GM10266 (cell line): ENCODE measurements around the gene GPC1.

Experiments used
- DNase-seq: peaks from one replicate; pipeline ENCODE4 v3.0.0; 2012; ENCODE audit errors: extremely low spot score
- TF ChIP-seq, protein P1 (sequence below): IDR thresholded peaks from 2 replicates; pipeline ENCODE4 v1.5.1; 2012; ENCODE audit warnings: mild to moderate bottlenecking, low read depth; ENCODE audit not compliant: control insufficient read depth, insufficient read depth; ENCODE audit errors: missing control alignments

Gene GPC1

DNA sequence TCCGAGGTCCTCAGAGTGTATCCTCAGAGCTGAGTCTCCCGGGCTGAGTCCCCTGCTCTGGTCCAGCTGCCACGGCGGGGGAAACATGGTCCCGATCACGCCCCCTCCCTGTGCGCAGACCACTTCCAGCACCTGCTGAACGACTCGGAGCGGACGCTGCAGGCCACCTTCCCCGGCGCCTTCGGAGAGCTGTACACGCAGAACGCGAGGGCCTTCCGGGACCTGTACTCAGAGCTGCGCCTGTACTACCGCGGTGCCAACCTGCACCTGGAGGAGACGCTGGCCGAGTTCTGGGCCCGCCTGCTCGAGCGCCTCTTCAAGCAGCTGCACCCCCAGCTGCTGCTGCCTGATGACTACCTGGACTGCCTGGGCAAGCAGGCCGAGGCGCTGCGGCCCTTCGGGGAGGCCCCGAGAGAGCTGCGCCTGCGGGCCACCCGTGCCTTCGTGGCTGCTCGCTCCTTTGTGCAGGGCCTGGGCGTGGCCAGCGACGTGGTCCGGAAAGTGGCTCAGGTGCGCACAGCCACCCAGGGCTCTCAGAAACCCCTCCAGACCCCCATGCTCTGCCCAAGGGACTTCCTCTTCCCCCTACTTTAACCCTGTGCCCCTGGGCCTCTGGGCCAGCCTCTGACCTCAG, 26.7 kb downstream of the GPC1 start:
- DNase-seq, result no peak
- TF ChIP-seq, protein P1, sequence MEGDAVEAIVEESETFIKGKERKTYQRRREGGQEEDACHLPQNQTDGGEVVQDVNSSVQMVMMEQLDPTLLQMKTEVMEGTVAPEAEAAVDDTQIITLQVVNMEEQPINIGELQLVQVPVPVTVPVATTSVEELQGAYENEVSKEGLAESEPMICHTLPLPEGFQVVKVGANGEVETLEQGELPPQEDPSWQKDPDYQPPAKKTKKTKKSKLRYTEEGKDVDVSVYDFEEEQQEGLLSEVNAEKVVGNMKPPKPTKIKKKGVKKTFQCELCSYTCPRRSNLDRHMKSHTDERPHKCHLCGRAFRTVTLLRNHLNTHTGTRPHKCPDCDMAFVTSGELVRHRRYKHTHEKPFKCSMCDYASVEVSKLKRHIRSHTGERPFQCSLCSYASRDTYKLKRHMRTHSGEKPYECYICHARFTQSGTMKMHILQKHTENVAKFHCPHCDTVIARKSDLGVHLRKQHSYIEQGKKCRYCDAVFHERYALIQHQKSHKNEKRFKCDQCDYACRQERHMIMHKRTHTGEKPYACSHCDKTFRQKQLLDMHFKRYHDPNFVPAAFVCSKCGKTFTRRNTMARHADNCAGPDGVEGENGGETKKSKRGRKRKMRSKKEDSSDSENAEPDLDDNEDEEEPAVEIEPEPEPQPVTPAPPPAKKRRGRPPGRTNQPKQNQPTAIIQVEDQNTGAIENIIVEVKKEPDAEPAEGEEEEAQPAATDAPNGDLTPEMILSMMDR, result no peak

DNA sequence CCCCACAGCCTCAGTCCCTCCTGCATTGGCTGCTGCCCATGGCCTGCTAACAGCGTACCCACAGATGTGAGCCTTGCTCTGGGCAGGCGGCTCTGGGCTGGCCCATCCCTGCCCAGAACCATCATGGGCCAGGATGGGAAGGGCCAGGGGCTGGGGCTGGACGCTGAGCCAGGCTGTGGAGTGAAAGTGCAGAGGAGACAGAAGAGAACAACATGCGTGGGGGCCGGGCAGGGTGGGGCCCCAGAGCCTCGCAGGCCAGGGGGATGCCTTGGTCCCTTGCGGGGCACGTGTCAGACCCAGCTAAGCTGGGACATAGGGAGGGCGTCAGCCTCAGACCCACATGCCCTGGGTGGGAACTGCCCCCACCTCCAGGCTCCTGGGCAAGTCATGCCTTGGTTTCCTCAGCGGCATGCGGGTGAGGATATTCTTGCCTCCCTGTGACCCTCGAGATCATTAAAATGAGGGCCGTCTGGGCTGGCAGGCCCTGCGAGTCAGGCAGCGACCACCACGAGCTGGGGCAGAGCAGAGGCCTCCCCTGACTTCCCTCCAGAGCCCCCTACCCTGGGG, 27.3 kb downstream of the GPC1 start:
- TF ChIP-seq, protein P1, result no peak
- no peak for DNase-seq

GRCh38 chr2:240463274-240463865, 27.9 kb downstream of the GPC1 start:
- DNase-seq, result no peak
- TF ChIP-seq, protein P1, result no peak

DNA sequence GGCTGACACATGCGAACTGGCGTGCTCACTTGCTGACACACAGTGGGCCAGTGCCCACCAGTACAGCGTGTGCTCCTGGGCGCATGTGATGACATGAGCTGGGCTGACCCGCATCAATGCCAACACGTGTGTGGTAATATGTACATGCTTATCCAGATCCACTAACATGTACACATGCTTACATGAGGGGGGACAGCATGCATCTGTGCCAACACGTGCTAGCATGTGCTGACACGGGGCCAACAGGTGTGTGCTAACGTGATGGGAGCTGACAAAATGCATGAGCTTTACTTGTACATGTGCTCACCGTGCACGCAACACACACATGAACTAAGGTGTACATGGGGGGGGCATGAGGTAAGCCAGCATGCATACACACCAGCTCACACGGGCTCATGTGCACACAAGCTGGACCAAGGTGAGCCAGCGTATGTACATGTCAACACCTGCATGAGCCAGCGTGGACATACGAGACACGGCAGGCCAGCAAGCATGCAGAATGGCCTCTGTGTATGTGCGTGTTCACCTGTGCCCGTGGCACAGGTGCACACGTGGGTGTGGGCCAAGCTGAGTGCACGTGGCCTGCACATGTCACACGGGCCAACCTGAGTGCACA, 28.5 kb downstream of the GPC1 start:
- DNase-seq, result no peak

DNA sequence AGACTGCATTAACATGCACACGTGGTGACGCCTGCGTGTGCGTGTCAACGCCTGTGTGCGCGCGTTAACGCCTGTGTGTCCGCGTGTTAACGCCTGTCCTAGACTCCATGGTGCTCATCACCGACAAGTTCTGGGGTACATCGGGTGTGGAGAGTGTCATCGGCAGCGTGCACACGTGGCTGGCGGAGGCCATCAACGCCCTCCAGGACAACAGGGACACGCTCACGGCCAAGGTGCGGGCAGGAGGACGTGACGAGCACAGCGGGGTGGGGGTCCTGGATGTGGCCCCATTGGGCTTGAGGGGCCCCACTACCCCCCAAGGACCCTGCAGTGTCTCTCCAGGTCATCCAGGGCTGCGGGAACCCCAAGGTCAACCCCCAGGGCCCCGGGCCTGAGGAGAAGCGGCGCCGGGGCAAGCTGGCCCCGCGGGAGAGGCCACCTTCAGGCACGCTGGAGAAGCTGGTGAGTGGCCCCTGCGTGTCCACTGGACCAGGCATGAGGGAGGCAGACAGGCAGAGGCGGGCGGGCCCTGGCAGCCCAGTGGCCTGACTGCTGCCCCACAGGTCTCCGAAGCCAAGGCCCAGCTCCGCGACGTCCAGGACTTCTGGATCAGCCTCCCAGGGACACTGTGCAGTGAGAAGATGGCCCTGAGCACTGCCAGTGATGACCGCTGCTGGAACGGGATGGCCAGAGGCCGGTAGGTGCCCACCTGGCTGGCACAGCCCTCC, 29.2 kb downstream of the GPC1 start:
- TF ChIP-seq, protein P1, result no peak
- no peak for DNase-seq

More for the DNA sequence above, 28.5 kb downstream of the GPC1 start:
- TF ChIP-seq, protein P1, result no peak

GRCh38 chr2:240465268-240465764, 29.9 kb downstream of the GPC1 start:
- TF ChIP-seq, protein P1, result no peak
- DNase-seq, result no peak
